GM12878 (cell line): ENCODE results near the gene BZW2. TPM values are rescaled to one million over a fixed set of nuclear protein-coding genes. Genes with fewer than 3 reads are reported as not detected.

Source experiments
- ATAC-seq: fragments of 200-7000 bp; cut with Tn5 transposase; 3 replicates; pipeline ENCODE4 v1.9.1; 2020; ENCODE audit warnings: mild to moderate bottlenecking, moderate library complexity
- BruUV-seq: library from RNA; stranded (reverse); fragments of 400-500 nt; replicated peaks from 2 replicates; lab custom pipeline; 2021; lab: Mats Ljungman, UMichigan
- CTCF ChIA-PET: fragments of 300-600 bp; sonication (Branson Sonifier 250); formaldehyde crosslinking; extraction: SDS; loops from one replicate; lab custom pipeline; 2021; ENCODE audit warnings: inconsistent platforms; lab: Yijun Ruan, JAX
- POLR2A ChIA-PET: fragments of 350-600 bp; formaldehyde crosslinking; extraction: SDS; loops from one replicate; lab custom pipeline; 2021; ENCODE audit warnings: inconsistent platforms; lab: Charles Lee
- RAD21 ChIA-PET: fragments of 300-600 bp; sonication (Branson Sonifier 250); formaldehyde crosslinking; loops from one replicate; lab custom pipeline; 2023; ENCODE audit warnings: antibody characterized with exemption; ENCODE audit not compliant: unreplicated experiment; lab: Charles Lee
- SMC1A ChIA-PET: fragments of 300-600 bp; sonication (Branson Sonifier 250); formaldehyde crosslinking; loops from one replicate; lab custom pipeline; 2023; ENCODE audit not compliant: unreplicated experiment, uncharacterized antibody; lab: Charles Lee
- DNase-seq: peaks from one replicate; pipeline ENCODE4 v3.0.0-alpha.2; 2011; ENCODE audit warnings: low read depth, low spot score
- FAIRE-seq: peaks from 3 replicates; lab custom pipeline; 2011; peaks lifted over from hg19 to GRCh38; lab: Jason Lieb, UNC
- H2AFZ ChIP-seq: 2 replicates; pipeline ENCODE4 v1.6.0; 2011; ENCODE audit warnings: low read depth, low read length, control low read depth; ENCODE audit not compliant: control insufficient read depth
- H3K27ac ChIP-seq: 2 replicates; pipeline ENCODE4 v1.5.1; 2011; ENCODE audit warnings: control low read depth; ENCODE audit not compliant: control insufficient read depth, insufficient read depth
- H3K27me3 ChIP-seq, 2 experiments: replicated peaks in 1 of 2; 2 replicates each; pipeline versions ENCODE4 v1.6.0 to v1.6.1; 2011; ENCODE audit warnings: low read length in 1 of 2; ENCODE audit not compliant: control insufficient read depth in 2 of 2, insufficient read depth in 2 of 2
- H3K36me3 ChIP-seq, 2 experiments: 2 replicates each; pipeline ENCODE4 v1.5.1; 2011; ENCODE audit warnings: low read length in 1 of 2; ENCODE audit not compliant: control insufficient read depth in 2 of 2, insufficient read depth in 2 of 2
- H3K4me1 ChIP-seq: 2 replicates; pipeline ENCODE4 v1.6.1; 2011; ENCODE audit warnings: mild to moderate bottlenecking, low read length, moderate library complexity, mixed read lengths; ENCODE audit not compliant: control insufficient read depth, insufficient read depth
- H3K4me2 ChIP-seq: 2 replicates; pipeline ENCODE4 v1.6.0; 2011; ENCODE audit warnings: control low read depth; ENCODE audit not compliant: control insufficient read depth, insufficient read depth
- H3K4me3 ChIP-seq: fragments of 200-600 bp; sonication (generic); 2 replicates; pipeline ENCODE4 v1.5.1; 2016
- H3K79me2 ChIP-seq: 2 replicates; pipeline ENCODE4 v1.6.0; 2011; ENCODE audit warnings: low read length; ENCODE audit not compliant: control insufficient read depth, insufficient read depth
- H3K9ac ChIP-seq: 2 replicates; pipeline ENCODE4 v1.8.0; 2011; ENCODE audit warnings: low read length, control low read depth, mixed read lengths; ENCODE audit not compliant: control insufficient read depth, insufficient read depth
- H3K9me3 ChIP-seq: replicated peaks from 3 replicates; pipeline ENCODE4 v1.5.1; 2011; ENCODE audit warnings: mild to moderate bottlenecking, low read length; ENCODE audit not compliant: control insufficient read depth, insufficient read depth
- H4K20me1 ChIP-seq: 2 replicates; pipeline ENCODE4 v1.6.0; 2011; ENCODE audit not compliant: control insufficient read depth, insufficient read depth
- CEBPB ChIP-seq, 2 experiments: fragments of 150-350 bp in 1 of 2; IDR thresholded peaks; 2 replicates each; pipeline ENCODE4 v1.6.1; 2012 to 2014; ENCODE audit warnings: low read depth in 2 of 2, low read length in 2 of 2, borderline replicate concordance in 1 of 2, inconsistent platforms in 1 of 2
- FOXM1 ChIP-seq: IDR thresholded peaks from 2 replicates; pipeline ENCODE4 v1.6.1; 2012; ENCODE audit warnings: low read depth, mild to moderate bottlenecking, inconsistent platforms, low read length, moderate library complexity
- NR2C2 ChIP-seq: IDR thresholded peaks from 2 replicates; pipeline ENCODE4 v1.6.1; 2011; ENCODE audit warnings: borderline replicate concordance, low read depth; ENCODE audit not compliant: control insufficient read depth, insufficient read length
- RB1 ChIP-seq: fragments of 450-650 bp; formaldehyde crosslinking; IDR thresholded peaks from 2 replicates; pipeline ENCODE4 v1.6.1; 2017; ENCODE audit warnings: mild to moderate bottlenecking, borderline replicate concordance
- ZNF622 ChIP-seq: fragments of 450-650 bp; IDR thresholded peaks from 2 replicates; pipeline ENCODE4 v1.6.1; 2017; ENCODE audit warnings: mild to moderate bottlenecking, inconsistent platforms
- WGBS: methylation state at CpG from one replicate; pipeline ENCODE4 v1.1.6; 2016; ENCODE audit warnings: low lambda C conversion rate; ENCODE audit not compliant: insufficient replicate concordance, insufficient coverage; ENCODE audit errors: missing lambda C conversion rate; 5-methylcytosine and 5-hydroxymethylcytosine counted together
- in situ Hi-C: fragments of 300-500 bp; cut with MboI; formaldehyde crosslinking; loops from 9 replicates; pipeline ENCODE4 v1.14.3; 2018; ENCODE audit warnings: mixed read lengths
- intact Hi-C: fragments of 100-400 bp; cut with micrococcal nuclease; formaldehyde crosslinking; loops from one replicate; pipeline ENCODE4 v1.14.2; 2022; ENCODE audit not compliant: unreplicated experiment
- polyA plus RNA-seq, 11 experiments: library from polyadenylated mRNA; depleted of rRNA in 4 of 11; unstranded in 6 of 11; stranded (reverse) in 5 of 11; fragments of >200 nt; fragmentation: Nextera tagmentation in 4 of 11; fragmentation: Illumina TruSeq in 1 of 11; extraction: Ambion mirVana in 4 of 11; extraction: Trizol in 1 of 11; gene quantifications; 1 replicate in 1 of 11; 2 replicates in 10 of 11; pipeline versions ENCODE4 v1.2.1 to v1.2.3, GENCODE V29; 2011 to 2016; ENCODE audit warnings: inconsistent platforms in 2 of 11, missing spikeins in 2 of 11, low read depth in 1 of 11
- total RNA-seq, 4 experiments: library from RNA; depleted of rRNA in 3 of 4; stranded (reverse); fragments of >200 nt in 3 of 4; fragmentation: Illumina TruSeq in 1 of 4; extraction: Trizol in 1 of 4; gene quantifications; 2 replicates each; pipeline versions ENCODE4 v1.2.1 to v1.2.3, GENCODE V29; 2013 to 2021
- TF ChIP-seq, protein P1 (sequence below): fragments of 450-650 bp; IDR thresholded peaks from 2 replicates; pipeline ENCODE4 v1.6.1; 2017; ENCODE audit warnings: mild to moderate bottlenecking
- TF ChIP-seq, protein P2 (sequence below), 3 experiments: IDR thresholded peaks in 2 of 3; conservative IDR thresholded peaks in 1 of 3; 2 replicates each; pipeline ENCODE4 v1.5.1; 2011; ENCODE audit warnings: low read depth in 3 of 3, low read length in 3 of 3, mild to moderate bottlenecking in 3 of 3, control low read depth in 2 of 3, moderate library complexity in 2 of 3, inconsistent platforms in 1 of 3, mixed read lengths in 1 of 3; ENCODE audit not compliant: control insufficient read depth in 2 of 3, insufficient read depth in 1 of 3; ENCODE audit errors: extremely low read depth in 1 of 3
- TF ChIP-seq, protein P3 (sequence below): fragments of 450-650 bp; IDR thresholded peaks from 2 replicates; pipeline ENCODE4 v1.6.1; 2016; ENCODE audit warnings: mild to moderate bottlenecking
- TF ChIP-seq, protein P4 (sequence below): IDR thresholded peaks from 2 replicates; pipeline ENCODE4 v1.6.1; 2012; ENCODE audit warnings: low read depth, low read length, improper control_type of control experiment
- TF ChIP-seq, protein P5 (sequence below): IDR thresholded peaks from 2 replicates; pipeline ENCODE4 v1.6.1; 2011; ENCODE audit warnings: mild to moderate bottlenecking, low read depth, low read length, moderate library complexity; ENCODE audit not compliant: insufficient replicate concordance

Gene BZW2
- total and polyA plus RNA-seq, 10 of the 15 experiments (the other 5 are each of a cell fraction or from before 2014, with no cell fraction given), result 1.3 to 6.8 (median 3.1) TPM

DNA sequence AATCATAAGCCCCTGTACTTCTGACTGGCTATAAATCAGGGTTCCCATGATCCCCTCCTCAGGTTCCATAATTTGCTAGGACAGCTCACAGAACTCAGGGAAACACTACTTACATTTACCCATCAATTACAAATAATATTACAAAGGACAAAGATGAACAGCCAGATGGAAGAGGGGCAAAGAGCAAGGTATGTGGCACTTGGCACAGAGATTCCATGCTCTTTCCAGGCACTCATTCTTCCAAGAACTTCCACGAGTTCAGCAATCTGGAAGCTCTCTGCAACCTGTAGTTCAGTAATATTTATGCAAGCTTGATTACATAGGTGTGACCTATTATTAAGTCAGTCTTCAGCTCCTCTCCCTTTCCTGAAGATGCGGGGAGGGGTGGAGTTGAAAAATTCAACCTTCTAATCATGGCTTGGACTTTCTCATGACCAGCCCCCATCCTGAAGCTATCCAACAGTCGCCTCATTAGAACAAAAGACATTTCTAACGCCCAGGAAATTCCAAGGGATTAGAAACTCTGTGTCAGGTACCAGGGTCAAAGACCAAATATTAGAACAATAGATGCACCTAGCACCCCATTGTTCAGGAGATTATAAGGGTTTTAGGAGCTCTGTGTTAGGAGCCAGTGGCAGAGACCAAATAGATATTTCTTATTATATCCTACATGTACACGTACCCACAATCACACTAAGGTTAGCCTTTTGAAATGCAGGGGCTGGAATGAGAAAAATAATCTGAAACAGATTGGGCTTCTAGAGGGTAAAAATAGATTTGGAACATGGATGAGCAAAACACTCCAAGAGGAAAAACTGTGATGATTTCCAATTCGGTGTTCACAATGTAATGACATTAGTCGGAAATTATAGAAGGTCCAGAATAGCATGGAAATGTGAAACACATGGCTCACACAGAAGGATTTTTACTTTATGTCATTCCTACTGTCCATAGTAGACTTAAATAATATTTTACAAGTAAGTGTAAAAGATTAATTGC, 7.4 kb upstream of the BZW2 start:
- 48% methylated on average over 7 of the region's 7 CpGs for WGBS
- intact Hi-C loops, result no loop called here
- ChIA-PET SMC1A (no interaction called here), RAD21 (no interaction called here), CTCF (no interaction called here), POLR2A (no interaction called here)
- DNase-seq (no peak), FAIRE-seq (no peak), ATAC-seq (no peak)
- Histone ChIP-seq H4K20me1 (no peaks in the 10 kb centered on the region; the same call in 1 of the 2 replicates), H2AFZ (no peak overlapping the region), H3K9ac (no peak overlapping the region), H3K27me3 (no peaks in the 10 kb centered on the region; a peak in 1 of 4 replicates), H3K4me2 (no peak overlapping the region), H3K4me3 (no peak overlapping the region), H3K27ac (no peak overlapping the region), H3K4me1 (no peaks in the 10 kb centered on the region), H3K9me3 (no peaks in the 10 kb centered on the region), H3K36me3 (no peaks in the 10 kb centered on the region), H3K79me2 (no peaks in the 10 kb centered on the region)
- in situ Hi-C loops, result no loop called here
- no TSS peak for BruUV-seq
- TF ChIP-seq, protein P1, sequence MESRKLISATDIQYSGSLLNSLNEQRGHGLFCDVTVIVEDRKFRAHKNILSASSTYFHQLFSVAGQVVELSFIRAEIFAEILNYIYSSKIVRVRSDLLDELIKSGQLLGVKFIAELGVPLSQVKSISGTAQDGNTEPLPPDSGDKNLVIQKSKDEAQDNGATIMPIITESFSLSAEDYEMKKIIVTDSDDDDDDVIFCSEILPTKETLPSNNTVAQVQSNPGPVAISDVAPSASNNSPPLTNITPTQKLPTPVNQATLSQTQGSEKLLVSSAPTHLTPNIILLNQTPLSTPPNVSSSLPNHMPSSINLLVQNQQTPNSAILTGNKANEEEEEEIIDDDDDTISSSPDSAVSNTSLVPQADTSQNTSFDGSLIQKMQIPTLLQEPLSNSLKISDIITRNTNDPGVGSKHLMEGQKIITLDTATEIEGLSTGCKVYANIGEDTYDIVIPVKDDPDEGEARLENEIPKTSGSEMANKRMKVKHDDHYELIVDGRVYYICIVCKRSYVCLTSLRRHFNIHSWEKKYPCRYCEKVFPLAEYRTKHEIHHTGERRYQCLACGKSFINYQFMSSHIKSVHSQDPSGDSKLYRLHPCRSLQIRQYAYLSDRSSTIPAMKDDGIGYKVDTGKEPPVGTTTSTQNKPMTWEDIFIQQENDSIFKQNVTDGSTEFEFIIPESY, result no peak
- TF ChIP-seq CEBPB (IDR thresholded peaks at IDR 0.05; ENCODE audit: borderline replicate concordance in 1 of 2, low read depth in 2 of 2, low read length in 2 of 2) (no peak), NR2C2 (no peak), ZNF622 (no peak), FOXM1 (no peak), RB1 (no peak)
- TF ChIP-seq, protein P2, sequence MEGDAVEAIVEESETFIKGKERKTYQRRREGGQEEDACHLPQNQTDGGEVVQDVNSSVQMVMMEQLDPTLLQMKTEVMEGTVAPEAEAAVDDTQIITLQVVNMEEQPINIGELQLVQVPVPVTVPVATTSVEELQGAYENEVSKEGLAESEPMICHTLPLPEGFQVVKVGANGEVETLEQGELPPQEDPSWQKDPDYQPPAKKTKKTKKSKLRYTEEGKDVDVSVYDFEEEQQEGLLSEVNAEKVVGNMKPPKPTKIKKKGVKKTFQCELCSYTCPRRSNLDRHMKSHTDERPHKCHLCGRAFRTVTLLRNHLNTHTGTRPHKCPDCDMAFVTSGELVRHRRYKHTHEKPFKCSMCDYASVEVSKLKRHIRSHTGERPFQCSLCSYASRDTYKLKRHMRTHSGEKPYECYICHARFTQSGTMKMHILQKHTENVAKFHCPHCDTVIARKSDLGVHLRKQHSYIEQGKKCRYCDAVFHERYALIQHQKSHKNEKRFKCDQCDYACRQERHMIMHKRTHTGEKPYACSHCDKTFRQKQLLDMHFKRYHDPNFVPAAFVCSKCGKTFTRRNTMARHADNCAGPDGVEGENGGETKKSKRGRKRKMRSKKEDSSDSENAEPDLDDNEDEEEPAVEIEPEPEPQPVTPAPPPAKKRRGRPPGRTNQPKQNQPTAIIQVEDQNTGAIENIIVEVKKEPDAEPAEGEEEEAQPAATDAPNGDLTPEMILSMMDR (IDR thresholded peaks at IDR 0.05 in 2 of 3, conservative IDR thresholded peaks at IDR 0.05 in 1 of 3; ENCODE audit: control insufficient read depth in 2 of 3, extremely low read depth in 1 of 3, insufficient read depth in 1 of 3, low read depth in 3 of 3, low read length in 3 of 3), result no peak
- TF ChIP-seq, protein P3, sequence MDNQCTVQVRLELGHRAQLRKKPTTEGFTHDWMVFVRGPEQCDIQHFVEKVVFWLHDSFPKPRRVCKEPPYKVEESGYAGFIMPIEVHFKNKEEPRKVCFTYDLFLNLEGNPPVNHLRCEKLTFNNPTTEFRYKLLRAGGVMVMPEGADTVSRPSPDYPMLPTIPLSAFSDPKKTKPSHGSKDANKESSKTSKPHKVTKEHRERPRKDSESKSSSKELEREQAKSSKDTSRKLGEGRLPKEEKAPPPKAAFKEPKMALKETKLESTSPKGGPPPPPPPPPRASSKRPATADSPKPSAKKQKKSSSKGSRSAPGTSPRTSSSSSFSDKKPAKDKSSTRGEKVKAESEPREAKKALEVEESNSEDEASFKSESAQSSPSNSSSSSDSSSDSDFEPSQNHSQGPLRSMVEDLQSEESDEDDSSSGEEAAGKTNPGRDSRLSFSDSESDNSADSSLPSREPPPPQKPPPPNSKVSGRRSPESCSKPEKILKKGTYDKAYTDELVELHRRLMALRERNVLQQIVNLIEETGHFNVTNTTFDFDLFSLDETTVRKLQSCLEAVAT, result no peak
- TF ChIP-seq, protein P4, sequence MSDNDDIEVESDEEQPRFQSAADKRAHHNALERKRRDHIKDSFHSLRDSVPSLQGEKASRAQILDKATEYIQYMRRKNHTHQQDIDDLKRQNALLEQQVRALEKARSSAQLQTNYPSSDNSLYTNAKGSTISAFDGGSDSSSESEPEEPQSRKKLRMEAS, result no peak
- TF ChIP-seq, protein P5, sequence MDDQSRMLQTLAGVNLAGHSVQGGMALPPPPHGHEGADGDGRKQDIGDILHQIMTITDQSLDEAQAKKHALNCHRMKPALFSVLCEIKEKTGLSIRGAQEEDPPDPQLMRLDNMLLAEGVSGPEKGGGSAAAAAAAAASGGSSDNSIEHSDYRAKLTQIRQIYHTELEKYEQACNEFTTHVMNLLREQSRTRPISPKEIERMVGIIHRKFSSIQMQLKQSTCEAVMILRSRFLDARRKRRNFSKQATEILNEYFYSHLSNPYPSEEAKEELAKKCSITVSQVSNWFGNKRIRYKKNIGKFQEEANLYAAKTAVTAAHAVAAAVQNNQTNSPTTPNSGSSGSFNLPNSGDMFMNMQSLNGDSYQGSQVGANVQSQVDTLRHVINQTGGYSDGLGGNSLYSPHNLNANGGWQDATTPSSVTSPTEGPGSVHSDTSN, result no peak
